ENCODE data around the gene S100A11. TPM values are rescaled to one million over a fixed set of nuclear protein-coding genes. Genes with fewer than 3 reads are reported as not detected.
A peak's percentile ranks its signal among the peaks of the same experiment; 100 is the strongest.

Gene S100A11
- total RNA-seq, 4 donors from 2014 or later: 431 to 722 (median 606) TPM

DNA sequence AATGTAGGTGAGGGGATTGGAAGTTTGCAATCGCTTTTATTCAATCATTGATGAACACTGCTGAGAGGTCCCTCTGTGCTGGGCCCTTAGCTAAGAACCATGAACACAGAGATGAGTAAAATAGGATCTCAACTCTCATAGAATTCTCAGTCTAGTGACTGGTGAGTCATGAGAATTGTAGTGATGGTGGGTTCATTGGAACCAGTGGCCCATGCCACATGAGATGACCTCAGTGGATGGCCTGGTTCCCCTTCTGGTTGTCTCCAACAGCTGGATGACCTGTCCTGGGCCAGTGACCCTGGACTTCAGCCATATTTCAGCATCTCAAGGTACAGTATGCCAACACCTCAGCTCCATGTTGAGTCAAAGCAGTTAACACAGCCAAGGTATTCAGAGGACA is 21.9 kb downstream of the S100A11 start:
- DNase-seq (ENCODE audit: low spot score in 2 of 2): no peak
- Histone ChIP-seq H3K36me3 (no peaks in the 10 kb centered on the region), H3K4me3 (no peak overlapping the region), H3K27ac (no peak overlapping the region), H3K27me3 (no peaks in the 10 kb centered on the region), H3K9me3 (no peaks in the 10 kb centered on the region), H3K4me1 (no peaks in the 10 kb centered on the region)
- TF ChIP-seq POLR2AphosphoS5 (IDR thresholded peaks at IDR 0.05) (no peak), EP300 (IDR thresholded peaks at IDR 0.05) (no peak), POLR2A (IDR thresholded peaks at IDR 0.05) (no peak)
- TF ChIP-seq, protein P1, sequence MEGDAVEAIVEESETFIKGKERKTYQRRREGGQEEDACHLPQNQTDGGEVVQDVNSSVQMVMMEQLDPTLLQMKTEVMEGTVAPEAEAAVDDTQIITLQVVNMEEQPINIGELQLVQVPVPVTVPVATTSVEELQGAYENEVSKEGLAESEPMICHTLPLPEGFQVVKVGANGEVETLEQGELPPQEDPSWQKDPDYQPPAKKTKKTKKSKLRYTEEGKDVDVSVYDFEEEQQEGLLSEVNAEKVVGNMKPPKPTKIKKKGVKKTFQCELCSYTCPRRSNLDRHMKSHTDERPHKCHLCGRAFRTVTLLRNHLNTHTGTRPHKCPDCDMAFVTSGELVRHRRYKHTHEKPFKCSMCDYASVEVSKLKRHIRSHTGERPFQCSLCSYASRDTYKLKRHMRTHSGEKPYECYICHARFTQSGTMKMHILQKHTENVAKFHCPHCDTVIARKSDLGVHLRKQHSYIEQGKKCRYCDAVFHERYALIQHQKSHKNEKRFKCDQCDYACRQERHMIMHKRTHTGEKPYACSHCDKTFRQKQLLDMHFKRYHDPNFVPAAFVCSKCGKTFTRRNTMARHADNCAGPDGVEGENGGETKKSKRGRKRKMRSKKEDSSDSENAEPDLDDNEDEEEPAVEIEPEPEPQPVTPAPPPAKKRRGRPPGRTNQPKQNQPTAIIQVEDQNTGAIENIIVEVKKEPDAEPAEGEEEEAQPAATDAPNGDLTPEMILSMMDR (IDR thresholded peaks at IDR 0.05): no peak
- WGBS: 100% methylated on average over 1 of the region's 1 CpG

DNA sequence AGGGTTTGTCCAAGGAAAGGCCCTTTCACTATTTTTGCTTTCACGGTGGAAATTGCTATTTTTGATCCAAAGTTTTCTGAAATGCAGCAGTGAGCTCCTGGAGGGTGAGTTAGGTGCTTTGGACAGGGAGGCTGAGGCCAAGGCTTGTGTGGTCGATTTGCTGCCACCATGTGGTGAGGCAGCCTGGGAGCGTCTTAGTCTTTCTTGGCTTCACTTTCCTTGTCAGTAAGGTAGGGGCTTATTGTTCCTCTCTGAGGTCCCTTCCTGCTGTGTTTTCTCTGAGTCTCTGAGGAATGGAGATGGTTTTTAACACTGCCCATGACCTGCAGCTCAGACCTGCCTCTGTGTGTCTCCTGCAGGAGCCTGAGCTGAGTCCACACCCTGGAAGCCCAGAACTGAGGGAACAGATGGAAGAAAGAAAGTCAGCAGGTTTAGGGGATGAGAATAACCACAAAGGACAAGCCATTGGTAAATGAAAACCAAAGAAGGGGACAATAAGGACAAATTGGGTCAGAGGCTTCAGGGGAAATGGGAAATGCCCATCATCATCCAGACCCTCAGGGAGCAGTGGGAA is 23.1 kb downstream of the S100A11 start:
- no peak for DNase-seq (ENCODE audit: low spot score in 2 of 2)
- no peaks in the 10 kb centered on the region for H3K27me3 ChIP-seq
- 25% methylated on average over 3 of the region's 3 CpGs for WGBS
- H3K4me3 ChIP-seq: no peak overlapping the region
- H3K36me3 ChIP-seq: no peaks in the 10 kb centered on the region
- no peak for TF ChIP-seq POLR2AphosphoS5 (IDR thresholded peaks at IDR 0.05)
- no peak for TF ChIP-seq POLR2A (IDR thresholded peaks at IDR 0.05)
- TF ChIP-seq, protein P1 (IDR thresholded peaks at IDR 0.05): peak; percentile 15 to 54
- H3K9me3 ChIP-seq: no peaks in the 10 kb centered on the region
- H3K4me1 ChIP-seq: no peaks in the 10 kb centered on the region
- no peak overlapping the region for H3K27ac ChIP-seq

GRCh38 chr1:152009691-152010090 is 27.1 kb downstream of the S100A11 start:
- 96% methylated on average over 1 of the region's 1 CpG for WGBS
- H3K9me3 ChIP-seq: no peaks in the 10 kb centered on the region

DNA sequence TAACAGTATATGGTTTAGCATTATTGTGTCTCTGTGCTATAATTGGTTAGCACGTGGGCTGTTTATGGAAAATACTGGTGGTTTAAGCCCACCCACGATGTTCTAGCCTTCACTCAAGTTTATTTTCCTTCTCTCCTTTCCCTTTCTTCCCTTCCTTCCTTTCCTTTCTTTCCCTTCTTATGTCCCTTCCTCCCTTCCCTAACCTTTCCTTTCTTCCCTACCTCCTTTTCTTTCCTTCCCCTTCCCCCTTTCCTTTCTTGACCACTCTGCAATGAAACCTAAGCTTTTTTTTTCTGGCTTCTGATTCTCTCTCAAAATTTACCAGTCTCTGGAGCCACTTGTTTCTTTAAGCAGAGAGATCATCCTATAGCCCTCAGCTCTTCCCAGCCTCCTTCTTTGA is 29.8 kb downstream of the S100A11 start:
- no peak for TF ChIP-seq EP300 (IDR thresholded peaks at IDR 0.05)
- TF ChIP-seq, protein P1 (IDR thresholded peaks at IDR 0.05): no peak
- TF ChIP-seq POLR2A (IDR thresholded peaks at IDR 0.05): no peak
- no peak for TF ChIP-seq POLR2AphosphoS5 (IDR thresholded peaks at IDR 0.05)
- Histone ChIP-seq H3K36me3 (no peaks in the 10 kb centered on the region), H3K4me3 (no peak overlapping the region), H3K9me3 (no peaks in the 10 kb centered on the region), H3K27ac (no peak overlapping the region), H3K27me3 (no peaks in the 10 kb centered on the region), H3K4me1 (peaks cover 9% of the 10 kb centered on the region)
- DNase-seq (ENCODE audit: low spot score in 2 of 2): no peak
- 46% methylated on average over 2 of the region's 2 CpGs for WGBS

More at GRCh38 chr1:152009691-152010090, 27.1 kb downstream of the S100A11 start:
- Histone ChIP-seq H3K27me3 (no peaks in the 10 kb centered on the region), H3K36me3 (no peaks in the 10 kb centered on the region), H3K4me1 (no peaks in the 10 kb centered on the region), H3K4me3 (no peak overlapping the region), H3K27ac (no peak overlapping the region)
- TF ChIP-seq, protein P1 (IDR thresholded peaks at IDR 0.05): no peak
- no peak for TF ChIP-seq EP300 (IDR thresholded peaks at IDR 0.05)
- TF ChIP-seq POLR2A (IDR thresholded peaks at IDR 0.05): no peak
- TF ChIP-seq POLR2AphosphoS5 (IDR thresholded peaks at IDR 0.05): no peak
- no peak for DNase-seq (ENCODE audit: low spot score in 2 of 2)

GRCh38 chr1:152005360-152005912 is 31.4 kb downstream of the S100A11 start:
- Histone ChIP-seq H3K4me1 (peaks cover 23% of the 10 kb centered on the region), H3K4me3 (no peak overlapping the region), H3K36me3 (no peaks in the 10 kb centered on the region), H3K27me3 (no peaks in the 10 kb centered on the region), H3K27ac (no peak overlapping the region), H3K9me3 (no peaks in the 10 kb centered on the region)
- no peak for DNase-seq (ENCODE audit: low spot score in 2 of 2)
- 64% methylated on average over 4 of the region's 4 CpGs for WGBS
- TF ChIP-seq EP300 (IDR thresholded peaks at IDR 0.05): no peak
- no peak for TF ChIP-seq POLR2A (IDR thresholded peaks at IDR 0.05)
- TF ChIP-seq, protein P1 (IDR thresholded peaks at IDR 0.05): no peak
- no peak for TF ChIP-seq POLR2AphosphoS5 (IDR thresholded peaks at IDR 0.05)

All from suprapubic skin (tissue), 4 donors.